NCI-H187 (cell line): ENCODE results near the gene FRMD3.
"Not testable (repeated sequence)": the region's sequence is repeated elsewhere in the genome, so short reads cannot be mapped to it uniquely, and the experiment has no call there.

Experiments used
- DNase-seq, 2 experiments: peaks; one replicate each; lab custom pipeline; 2025; lab: John Stamatoyannopoulos, UW

The FRMD3 gene

GRCh38 chr9:83388346-83388745 lies 149.9 kb downstream of the FRMD3 start:
- no peak for DNase-seq

GRCh38 chr9:83387401-83388185 lies 150.6 kb downstream of the FRMD3 start:
- no peak for DNase-seq

- no peak for DNase-seq
Measured at GRCh38 chr9:83385317-83385716, 152.9 kb downstream of the FRMD3 start.

GRCh38 chr9:83384214-83384613 lies 154.0 kb downstream of the FRMD3 start:
- DNase-seq = no peak

GRCh38 chr9:83383034-83383433 lies 155.2 kb downstream of the FRMD3 start:
- no peak for DNase-seq

- no peak for DNase-seq
Measured at GRCh38 chr9:83382421-83382820, 155.8 kb downstream of the FRMD3 start.

GRCh38 chr9:83379045-83379444 lies 159.2 kb downstream of the FRMD3 start:
- no peak for DNase-seq

GRCh38 chr9:83372957-83373356 lies 165.2 kb downstream of the FRMD3 start:
- DNase-seq = no peak

- DNase-seq = no peak
Measured at GRCh38 chr9:83367326-83367725, 170.9 kb downstream of the FRMD3 start.

- DNase-seq = no peak
Measured at GRCh38 chr9:83362341-83362995, 175.7 kb downstream of the FRMD3 start.

- no peak for DNase-seq
Measured at GRCh38 chr9:83359039-83359438, 179.2 kb downstream of the FRMD3 start.

- not testable (repeated sequence) for DNase-seq
Measured at GRCh38 chr9:83358493-83358892, 179.7 kb downstream of the FRMD3 start.

- DNase-seq = no peak
Measured at GRCh38 chr9:83355729-83356151, 182.5 kb downstream of the FRMD3 start.

- DNase-seq = no peak
Measured at GRCh38 chr9:83355024-83355444, 183.2 kb downstream of the FRMD3 start.

GRCh38 chr9:83349031-83349430 lies 189.2 kb downstream of the FRMD3 start:
- no peak for DNase-seq

GRCh38 chr9:83346655-83347420 lies 191.4 kb downstream of the FRMD3 start:
- DNase-seq = no peak

- DNase-seq = no peak
Measured at GRCh38 chr9:83343366-83343999, 194.7 kb downstream of the FRMD3 start.

GRCh38 chr9:83342731-83343130 lies 195.5 kb downstream of the FRMD3 start:
- DNase-seq = no peak

GRCh38 chr9:83342006-83342405 lies 196.2 kb downstream of the FRMD3 start:
- no peak for DNase-seq

- no peak for DNase-seq
Measured at GRCh38 chr9:83340451-83340850, 197.8 kb downstream of the FRMD3 start.

GRCh38 chr9:83339435-83339834 lies 198.8 kb downstream of the FRMD3 start:
- no peak for DNase-seq

GRCh38 chr9:83336706-83337105 lies 201.5 kb downstream of the FRMD3 start:
- DNase-seq = no peak
